ENCODE data around the gene KCNT2. TPM values are rescaled to one million over a fixed set of nuclear protein-coding genes. Genes with fewer than 3 reads are reported as not detected.
A peak's percentile ranks its signal among the peaks of the same experiment; 100 is the strongest.

KCNT2 gene
- total RNA-seq, 6 experiments from 2014 or later, result 0.23 to 1.4 (median 0.32) TPM

- peak overlapping the region; percentile 25 for H3K27ac Mint-ChIP-seq
- no peaks in the 10 kb centered on the region for H3K36me3 Mint-ChIP-seq (ENCODE audit: low read depth)
- TF ChIP-seq CTCF (IDR thresholded peaks at IDR 0.05), result no peak
- H3K4me1 Mint-ChIP-seq (ENCODE audit: low read depth), result peaks cover 9% of the 10 kb centered on the region
- no peak for DNase-seq
- H3K9me3 Mint-ChIP-seq, result no peaks in the 10 kb centered on the region
- peaks cover 2% of the 10 kb centered on the region; the same call in 1 of the 2 replicates for H3K27me3 Mint-ChIP-seq (ENCODE audit: insufficient read depth)
- H3K4me3 Mint-ChIP-seq, result peak overlapping the region; percentile 95
Measured at GRCh38 chr1:196607981-196608380, 259 bp downstream of the KCNT2 start.

GRCh38 chr1:196603651-196604050, 4.6 kb downstream of the KCNT2 start:
- peaks cover 9% of the 10 kb centered on the region for H3K4me1 Mint-ChIP-seq (ENCODE audit: low read depth)
- H3K4me3 Mint-ChIP-seq, result no peak overlapping the region
- H3K9me3 Mint-ChIP-seq, result no peaks in the 10 kb centered on the region
- no peaks in the 10 kb centered on the region; the same call in none of the 2 replicates for H3K27me3 Mint-ChIP-seq (ENCODE audit: insufficient read depth)
- H3K36me3 Mint-ChIP-seq (ENCODE audit: low read depth), result no peaks in the 10 kb centered on the region
- H3K27ac Mint-ChIP-seq, result no peak overlapping the region
- no peak for TF ChIP-seq CTCF (IDR thresholded peaks at IDR 0.05)
- DNase-seq, result no peak

GRCh38 chr1:196598942-196599748, 9.1 kb downstream of the KCNT2 start:
- Mint-ChIP-seq H3K36me3 (ENCODE audit: low read depth) (no peaks in the 10 kb centered on the region), H3K4me3 (no peak overlapping the region), H3K27me3 (ENCODE audit: insufficient read depth) (no peaks in the 10 kb centered on the region; the same call in 1 of the 2 replicates), H3K4me1 (ENCODE audit: low read depth) (no peaks in the 10 kb centered on the region), H3K27ac (no peak overlapping the region), H3K9me3 (no peaks in the 10 kb centered on the region)
- TF ChIP-seq CTCF (IDR thresholded peaks at IDR 0.05), result no peak
- DNase-seq, result no peak

- no peak for TF ChIP-seq CTCF (IDR thresholded peaks at IDR 0.05)
- no peaks in the 10 kb centered on the region for H3K9me3 Mint-ChIP-seq
- H3K4me3 Mint-ChIP-seq, result no peak overlapping the region
- no peaks in the 10 kb centered on the region for H3K36me3 Mint-ChIP-seq (ENCODE audit: low read depth)
- H3K4me1 Mint-ChIP-seq (ENCODE audit: low read depth), result no peaks in the 10 kb centered on the region
- no peak overlapping the region for H3K27ac Mint-ChIP-seq
- DNase-seq, result no peak
- H3K27me3 Mint-ChIP-seq (ENCODE audit: insufficient read depth), result no peaks in the 10 kb centered on the region
Measured at GRCh38 chr1:196594700-196595099, 13.5 kb downstream of the KCNT2 start.

GRCh38 chr1:196593955-196594354, 14.3 kb downstream of the KCNT2 start:
- no peak for TF ChIP-seq CTCF (IDR thresholded peaks at IDR 0.05)
- Mint-ChIP-seq H3K9me3 (no peaks in the 10 kb centered on the region), H3K27ac (no peak overlapping the region), H3K4me1 (ENCODE audit: low read depth) (no peaks in the 10 kb centered on the region), H3K27me3 (ENCODE audit: insufficient read depth) (no peaks in the 10 kb centered on the region), H3K4me3 (no peak overlapping the region), H3K36me3 (ENCODE audit: low read depth) (no peaks in the 10 kb centered on the region)
- no peak for DNase-seq
